ENCODE data around the gene UGT2A1. TPM values are rescaled to one million over a fixed set of nuclear protein-coding genes. Genes with fewer than 3 reads are reported as not detected.

Gene UGT2A1
- total RNA-seq (2022; extraction: Qiagen RNA extraction; ENCODE audit: low read depth): not detected in 5 replicates

GRCh38 chr4:69653147-69653546 is at the start of gene UGT2A1:
Gene UGT2A1 (minus strand): TSS chr4:69653247. CDS start chr4:69647644, 5,603 bp downstream.

DNA sequence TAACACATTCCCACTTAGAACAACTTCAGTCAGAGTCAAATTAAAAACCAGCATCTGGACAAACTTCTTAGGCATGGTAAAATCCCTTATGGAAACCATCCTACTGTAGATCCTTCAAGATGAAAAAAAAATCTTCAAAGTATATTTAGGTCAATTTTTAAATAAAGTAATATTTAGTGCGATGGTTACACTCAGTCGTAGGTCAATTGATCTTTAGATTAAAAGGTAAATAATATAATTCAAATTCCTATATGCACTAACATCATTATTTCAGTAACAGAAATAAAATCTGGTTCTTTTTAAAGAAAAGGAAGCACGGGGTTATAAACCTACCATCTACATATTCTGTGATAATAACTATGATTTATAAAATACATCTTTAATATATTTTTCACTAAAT is 13.5 kb downstream of the UGT2A1 start, which contains the start of gene UGT2A2:
TSS of gene UGT2A2 (minus strand) at position 101 of the 400 bp plus-strand sequence. CDS start at position 99, 2 bp downstream.

Other genes with a start within 250 kb of the UGT2A1 start
- not detected in 5 replicates for gene UGT2B4, start 157.3 kb downstream of the UGT2A1 start, total RNA-seq (2022; extraction: Qiagen RNA extraction; ENCODE audit: low read depth)
- gene UGT2A2, start 13.6 kb downstream of the UGT2A1 start, total RNA-seq (2022; extraction: Qiagen RNA extraction; ENCODE audit: low read depth): not detected in 5 replicates
- gene SULT1B1, start 107.4 kb upstream of the UGT2A1 start, total RNA-seq (2022; extraction: Qiagen RNA extraction; ENCODE audit: low read depth): 0.01 TPM in 1 of 5 replicates, not detected in the others
- not detected in 5 replicates for gene SULT1E1, start 206.9 kb upstream of the UGT2A1 start, total RNA-seq (2022; extraction: Qiagen RNA extraction; ENCODE audit: low read depth)